Neural progenitor cell (in vitro differentiated cells): ENCODE measurements around the gene TNFRSF13B.

ENCODE experiments used
- CTCF ChIP-seq: fragments of 200-600 bp; sonication (generic); IDR thresholded peaks from 2 replicates; pipeline ENCODE4 v1.5.1; 2017; ENCODE audit warnings: antibody characterized with exemption, mild to moderate bottlenecking
- EZH2 ChIP-seq: fragments of 200-600 bp; sonication (generic); IDR thresholded peaks from 2 replicates; pipeline ENCODE4 v1.6.1; 2017; ENCODE audit warnings: antibody characterized with exemption, mild to moderate bottlenecking, moderate library complexity

- TF ChIP-seq CTCF: no peak
- no peak for TF ChIP-seq EZH2
These were observed 44.1 kb downstream of the TNFRSF13B start for GRCh38 chr17:16927641-16928321.
